Activated CD4-positive, alpha-beta memory T cell treated with anti-CD3 and anti-CD28 coated beads, Interleukin-2, amount 10 ng/mL, durations not matched to agents 7 days and 5 days (primary cell): ENCODE data around the gene MRPL54. TPM values are rescaled to one million over a fixed set of nuclear protein-coding genes. Genes with fewer than 3 reads are reported as not detected.

Experiments
- CTCF ChIA-PET: fragments of 350-600 bp; sonication (Branson Sonifier 250); formaldehyde crosslinking; loops from one replicate; lab custom pipeline; 2021; ENCODE audit warnings: antibody characterized with exemption, inconsistent platforms; lab: Charles Lee
- POLR2A ChIA-PET: fragments of 350-600 bp; sonication (Branson Sonifier 250); formaldehyde crosslinking; loops from one replicate; lab custom pipeline; 2021; ENCODE audit warnings: antibody characterized with exemption; lab: Charles Lee
- DNase-seq: peaks from one replicate; pipeline ENCODE4 v3.0.0-alpha.2; 2020
- H3K27ac Mint-ChIP-seq: one replicate; pipeline ENCODE4 v1.8.0; 2021; ENCODE audit warnings: mild to moderate bottlenecking, mixed read lengths
- H3K27me3 Mint-ChIP-seq: one replicate; pipeline ENCODE4 v1.8.0; 2021; ENCODE audit warnings: mixed read lengths
- H3K36me3 Mint-ChIP-seq: one replicate; pipeline ENCODE4 v1.8.0; 2021; ENCODE audit warnings: low read depth, mixed read lengths
- H3K4me1 Mint-ChIP-seq: one replicate; pipeline ENCODE4 v1.8.0; 2021; ENCODE audit warnings: mixed read lengths
- H3K4me3 Mint-ChIP-seq: one replicate; pipeline ENCODE4 v1.8.0; 2021; ENCODE audit warnings: mild to moderate bottlenecking, mixed read lengths
- H3K9me3 Mint-ChIP-seq: one replicate; pipeline ENCODE4 v1.8.0; 2021; ENCODE audit warnings: mixed read lengths
- total RNA-seq, 2 experiments: library from RNA; stranded (reverse); gene quantifications; one replicate each; pipeline ENCODE4 v1.2.3, GENCODE V29; 2021

The MRPL54 gene
- total RNA-seq, 2 experiments from 2014 or later, result 71.5 to 75.8 TPM

DNA sequence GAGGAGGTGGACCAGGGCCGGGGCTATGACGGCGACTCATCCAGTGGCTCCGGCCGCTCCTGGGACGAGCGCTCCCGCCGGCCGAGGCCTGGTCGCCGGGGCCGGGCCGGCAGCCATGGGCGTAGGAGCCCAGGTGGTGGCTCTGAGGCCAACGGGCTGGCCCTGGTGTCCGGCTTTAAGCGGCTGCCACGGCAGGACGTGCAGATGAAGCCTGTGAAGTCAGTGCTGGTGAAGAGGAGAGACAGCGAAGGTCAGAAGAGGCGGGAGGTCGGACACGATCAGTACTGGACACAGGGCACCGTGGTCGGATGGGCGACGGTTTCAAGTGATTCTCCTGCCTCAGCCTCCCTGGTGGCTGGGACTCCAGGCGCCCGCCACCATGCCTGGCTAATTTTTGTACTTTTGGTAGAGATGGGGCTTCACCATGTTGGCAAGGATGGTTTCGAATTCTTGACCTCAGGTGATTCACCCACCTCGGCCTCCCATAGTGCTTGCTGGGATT is 32.0 kb upstream of the MRPL54 start:
- Mint-ChIP-seq H3K27ac (no peak overlapping the region), H3K36me3 (no peaks in the 10 kb centered on the region), H3K9me3 (no peaks in the 10 kb centered on the region), H3K4me1 (no peaks in the 10 kb centered on the region), H3K4me3 (no peak overlapping the region), H3K27me3 (no peaks in the 10 kb centered on the region)
- ChIA-PET POLR2A (no interaction called here), CTCF (no interaction called here)
- DNase-seq, result no peak

GRCh38 chr19:3732108-3732507 is 30.4 kb upstream of the MRPL54 start:
- H3K4me3 Mint-ChIP-seq, result no peak overlapping the region
- H3K4me1 Mint-ChIP-seq, result no peaks in the 10 kb centered on the region
- no peak for DNase-seq
- no peaks in the 10 kb centered on the region for H3K9me3 Mint-ChIP-seq
- no peak overlapping the region for H3K27ac Mint-ChIP-seq
- H3K27me3 Mint-ChIP-seq, result no peaks in the 10 kb centered on the region
- ChIA-PET POLR2A (no interaction called here), CTCF (interaction anchor here (1.8 kb wide), 1 partner anchor 30 kb away, joined by 4 read pairs; the partner anchor contains the start of gene MRPL54)
- H3K36me3 Mint-ChIP-seq, result no peaks in the 10 kb centered on the region

GRCh38 chr19:3733549-3734309 is 28.8 kb upstream of the MRPL54 start:
- Mint-ChIP-seq H3K36me3 (no peaks in the 10 kb centered on the region), H3K4me3 (no peak overlapping the region), H3K9me3 (no peaks in the 10 kb centered on the region), H3K27ac (no peak overlapping the region), H3K27me3 (no peaks in the 10 kb centered on the region), H3K4me1 (peaks cover 8% of the 10 kb centered on the region)
- ChIA-PET POLR2A (no interaction called here), CTCF (interaction anchor here (1.0 to 1.8 kb wide), 2 partner anchors 14 to 29 kb away, joined by 3 to 4 read pairs; partner anchors contain the start of gene MRPL54)
- no peak for DNase-seq

DNA sequence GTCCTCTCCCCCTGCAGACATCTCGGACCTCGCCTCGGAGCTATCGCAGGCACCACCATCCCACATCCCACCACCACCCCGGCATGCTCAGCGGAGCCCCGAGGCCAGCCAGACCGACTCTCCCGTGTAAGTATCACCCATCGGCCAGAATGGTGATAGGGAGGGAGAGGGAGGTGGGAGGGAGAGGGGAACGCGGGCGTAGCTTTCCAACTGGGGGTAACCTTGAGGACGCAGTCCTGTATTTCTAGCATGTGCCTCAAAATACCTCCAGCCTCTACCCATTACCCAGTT is 28.2 kb upstream of the MRPL54 start:
- Mint-ChIP-seq H3K9me3 (no peaks in the 10 kb centered on the region), H3K27ac (no peak overlapping the region), H3K27me3 (no peaks in the 10 kb centered on the region), H3K4me3 (no peak overlapping the region), H3K36me3 (no peaks in the 10 kb centered on the region), H3K4me1 (peaks cover 12% of the 10 kb centered on the region)
- ChIA-PET CTCF (interaction anchor here (1.0 kb wide), 1 partner anchor 14 kb away, joined by 3 read pairs; no protein-coding TSS in a partner anchor), POLR2A (no interaction called here)
- no peak for DNase-seq

- Mint-ChIP-seq H3K27ac (no peak overlapping the region), H3K4me3 (no peak overlapping the region), H3K9me3 (no peaks in the 10 kb centered on the region), H3K27me3 (no peaks in the 10 kb centered on the region), H3K36me3 (no peaks in the 10 kb centered on the region), H3K4me1 (peaks cover 18% of the 10 kb centered on the region)
- CTCF ChIA-PET, result no interaction called here
- POLR2A ChIA-PET, result no interaction called here
- DNase-seq, result no peak
Measured at GRCh38 chr19:3736106-3736724, 26.3 kb upstream of the MRPL54 start.

DNA sequence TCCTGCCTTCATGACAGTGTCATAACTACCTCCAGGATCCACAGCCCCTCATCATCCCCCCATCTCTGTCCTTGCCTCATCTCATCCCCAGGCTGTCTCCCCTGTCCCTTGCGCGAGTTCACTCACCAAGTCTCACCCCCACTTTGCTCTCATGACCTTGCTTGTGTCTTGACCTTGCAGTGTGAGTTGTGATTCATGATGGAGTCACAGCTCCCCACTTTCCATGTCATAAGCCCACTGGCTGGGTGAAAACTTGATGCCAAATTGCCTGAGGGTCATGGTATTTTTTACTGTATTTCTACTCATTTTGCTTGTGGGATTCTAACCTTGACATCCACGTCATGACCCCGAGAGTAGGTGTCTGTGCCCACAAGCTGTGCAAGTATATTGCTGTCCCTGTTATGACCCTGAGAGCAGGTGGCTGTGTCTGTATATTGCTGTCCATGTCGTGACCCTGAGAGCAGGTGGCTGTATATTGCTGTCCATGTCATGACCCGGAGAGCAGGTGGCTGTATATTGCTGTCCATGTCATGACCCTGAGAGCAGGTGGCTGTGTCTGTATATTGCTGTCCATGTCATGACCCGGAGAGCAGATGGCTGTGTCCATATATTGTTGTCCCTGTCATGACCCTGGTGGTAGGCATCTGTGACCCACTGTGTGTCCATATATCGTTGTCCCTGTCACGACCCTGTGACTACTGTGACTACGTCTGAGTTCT is 24.8 kb upstream of the MRPL54 start:
- ChIA-PET POLR2A (interaction anchor here (2.0 kb wide), 1 partner anchor 84 kb away, joined by 5 read pairs; no protein-coding TSS in a partner anchor), CTCF (no interaction called here)
- Mint-ChIP-seq H3K4me1 (peaks cover 18% of the 10 kb centered on the region), H3K27me3 (no peaks in the 10 kb centered on the region), H3K9me3 (no peaks in the 10 kb centered on the region), H3K27ac (no peak overlapping the region), H3K36me3 (no peaks in the 10 kb centered on the region), H3K4me3 (no peak overlapping the region)
- DNase-seq, result no peak

DNA sequence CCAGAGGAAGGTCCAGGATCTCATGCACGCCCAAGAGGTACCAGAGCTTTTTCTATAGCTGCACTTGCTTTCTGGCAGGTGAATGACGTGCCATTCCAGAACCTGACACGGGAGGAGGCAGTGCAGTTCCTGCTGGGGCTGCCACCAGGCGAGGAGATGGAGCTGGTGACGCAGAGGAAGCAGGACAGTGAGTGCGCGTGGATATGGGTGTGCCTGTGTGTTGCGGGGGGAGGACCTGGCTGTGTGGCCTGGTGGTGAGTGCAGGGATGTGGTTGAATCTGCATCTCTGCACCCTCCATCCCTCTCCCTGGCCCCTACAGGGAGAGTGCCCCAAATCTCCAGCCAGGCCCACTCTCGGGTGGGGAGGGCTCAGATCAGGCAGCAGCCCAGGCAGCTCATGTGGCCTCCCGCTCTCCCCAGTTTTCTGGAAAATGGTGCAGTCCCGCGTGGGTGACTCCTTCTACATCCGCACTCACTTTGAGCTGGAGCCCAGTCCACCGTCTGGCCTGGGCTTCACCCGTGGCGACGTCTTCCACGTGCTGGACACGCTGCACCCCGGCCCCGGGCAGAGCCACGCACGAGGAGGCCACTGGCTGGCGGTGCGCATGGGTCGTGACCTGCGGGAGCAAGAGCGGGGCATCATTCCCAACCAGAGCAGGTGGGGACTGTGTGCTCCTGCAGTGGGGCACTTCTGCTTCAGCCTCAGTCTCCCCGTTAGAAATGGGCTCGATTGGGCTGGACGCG is 23.8 kb upstream of the MRPL54 start:
- Mint-ChIP-seq H3K4me3 (no peak overlapping the region), H3K36me3 (no peaks in the 10 kb centered on the region), H3K27me3 (no peaks in the 10 kb centered on the region), H3K9me3 (no peaks in the 10 kb centered on the region), H3K27ac (peak overlapping the region; percentile 80), H3K4me1 (peaks cover 18% of the 10 kb centered on the region)
- CTCF ChIA-PET, result interaction anchor here (0.6 to 1.2 kb wide), 3 partner anchors 24 to 434 kb away, joined by 3 read pairs; partner anchors contain the start of gene MRPL54
- no peak for DNase-seq
- POLR2A ChIA-PET, result interaction anchor here (0.6 to 2.0 kb wide), 7 partner anchors 11 to 83 kb away, joined by 3 to 6 read pairs (median 4); partner anchors contain the start of genes APBA3 and MRPL54

- H3K36me3 Mint-ChIP-seq, result no peaks in the 10 kb centered on the region
- H3K4me1 Mint-ChIP-seq, result peaks cover 18% of the 10 kb centered on the region
- DNase-seq, result no peak
- H3K27ac Mint-ChIP-seq, result no peak overlapping the region
- H3K4me3 Mint-ChIP-seq, result no peak overlapping the region
- no peaks in the 10 kb centered on the region for H3K27me3 Mint-ChIP-seq
- CTCF ChIA-PET, result no interaction called here
- H3K9me3 Mint-ChIP-seq, result no peaks in the 10 kb centered on the region
- POLR2A ChIA-PET, result interaction anchor here (1.7 kb wide), 1 partner anchor 10 kb away, joined by 6 read pairs; no protein-coding TSS in a partner anchor
Measured at GRCh38 chr19:3740431-3740830, 22.1 kb upstream of the MRPL54 start.

GRCh38 chr19:3743486-3743885 is 19.0 kb upstream of the MRPL54 start:
- no peaks in the 10 kb centered on the region for H3K9me3 Mint-ChIP-seq
- peaks cover 12% of the 10 kb centered on the region for H3K4me1 Mint-ChIP-seq
- H3K36me3 Mint-ChIP-seq, result no peaks in the 10 kb centered on the region
- POLR2A ChIA-PET, result interaction anchor here (1.0 kb wide), 1 partner anchor 17 kb away, joined by 3 read pairs; no protein-coding TSS in a partner anchor
- H3K4me3 Mint-ChIP-seq, result no peak overlapping the region
- DNase-seq, result no peak
- CTCF ChIA-PET, result no interaction called here
- no peaks in the 10 kb centered on the region for H3K27me3 Mint-ChIP-seq
- no peak overlapping the region for H3K27ac Mint-ChIP-seq

DNA sequence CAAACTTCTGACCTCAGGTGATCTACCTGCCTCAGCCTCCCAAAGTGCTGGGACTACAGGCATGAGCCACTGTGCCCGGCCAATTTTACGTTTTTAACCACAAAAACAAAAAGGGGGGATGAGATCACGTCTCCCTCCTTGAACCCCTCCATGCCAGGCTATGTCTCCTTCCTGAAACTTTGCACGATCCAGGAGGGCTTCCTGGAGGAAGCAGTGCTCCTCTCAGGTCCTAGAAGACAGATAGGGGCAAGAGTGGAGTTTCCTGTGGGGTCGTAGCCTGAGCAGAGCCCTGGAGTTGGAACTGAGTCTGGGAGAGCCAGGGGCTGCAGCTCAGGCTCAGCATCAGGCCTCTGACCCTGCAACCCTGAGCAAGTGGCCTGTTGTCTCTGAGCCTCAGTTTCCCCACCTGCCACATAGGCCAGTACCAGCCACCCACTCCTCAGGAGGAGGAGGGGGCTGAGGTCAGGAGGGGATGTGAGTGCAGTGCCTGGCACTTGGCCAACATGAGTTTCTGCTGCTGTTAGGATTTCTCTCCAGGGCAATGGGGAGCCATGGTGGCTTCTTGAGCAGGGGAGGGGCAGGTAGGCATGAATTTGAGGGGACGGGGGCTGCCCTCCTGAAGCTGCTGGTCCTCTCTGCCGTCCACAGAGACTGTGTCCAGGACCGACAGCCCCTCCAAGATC is 17.0 kb upstream of the MRPL54 start:
- H3K4me1 Mint-ChIP-seq, result no peaks in the 10 kb centered on the region
- CTCF ChIA-PET, result no interaction called here
- H3K27ac Mint-ChIP-seq, result no peak overlapping the region
- no peak overlapping the region for H3K4me3 Mint-ChIP-seq
- H3K27me3 Mint-ChIP-seq, result no peaks in the 10 kb centered on the region
- peaks cover 8% of the 10 kb centered on the region for H3K36me3 Mint-ChIP-seq
- DNase-seq, result no peak
- H3K9me3 Mint-ChIP-seq, result no peaks in the 10 kb centered on the region
- POLR2A ChIA-PET, result no interaction called here

DNA sequence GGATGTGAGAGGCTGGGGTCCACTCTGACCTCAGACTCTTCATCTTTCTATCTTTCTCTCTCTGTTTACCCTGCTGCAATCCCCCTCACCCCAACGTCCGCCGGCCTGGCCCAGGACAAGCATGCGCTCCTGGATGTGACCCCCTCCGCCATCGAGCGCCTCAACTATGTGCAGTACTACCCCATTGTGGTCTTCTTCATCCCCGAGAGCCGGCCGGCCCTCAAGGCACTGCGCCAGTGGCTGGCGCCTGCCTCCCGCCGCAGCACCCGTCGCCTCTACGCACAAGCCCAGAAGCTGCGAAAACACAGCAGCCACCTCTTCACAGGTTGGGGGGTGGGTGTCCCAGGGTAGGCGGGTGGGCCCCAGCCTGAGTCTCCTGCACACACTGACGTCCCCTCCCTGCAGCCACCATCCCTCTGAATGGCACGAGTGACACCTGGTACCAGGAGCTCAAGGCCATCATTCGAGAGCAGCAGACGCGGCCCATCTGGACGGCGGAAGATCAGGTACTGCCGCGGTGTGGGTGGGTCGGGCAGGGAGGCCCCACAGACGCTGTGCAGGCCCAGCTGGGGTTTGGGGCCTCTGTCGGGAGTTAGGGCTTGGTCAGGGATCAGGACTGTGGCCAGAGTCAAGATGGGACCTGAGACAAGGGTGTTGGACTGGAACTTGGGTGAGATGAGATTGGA is 16.0 kb upstream of the MRPL54 start:
- POLR2A ChIA-PET, result interaction anchor here (0.7 kb wide), 1 partner anchor 16 kb away, joined by 4 read pairs; the partner anchor contains the start of gene MRPL54
- CTCF ChIA-PET, result no interaction called here
- H3K9me3 Mint-ChIP-seq, result no peaks in the 10 kb centered on the region
- H3K4me3 Mint-ChIP-seq, result no peak overlapping the region
- H3K27ac Mint-ChIP-seq, result no peak overlapping the region
- DNase-seq, result no peak
- H3K4me1 Mint-ChIP-seq, result no peaks in the 10 kb centered on the region
- peaks cover 12% of the 10 kb centered on the region for H3K36me3 Mint-ChIP-seq
- no peaks in the 10 kb centered on the region for H3K27me3 Mint-ChIP-seq
